Erythroblast (primary cell): ENCODE measurements around the gene TSC2.
"Not testable (repeated sequence)": the region's sequence is repeated elsewhere in the genome, so short reads cannot be mapped to it uniquely, and the experiment has no call there.

Source experiments
- GATA1 ChIP-seq: IDR thresholded peaks from 2 replicates; pipeline ENCODE4 v1.6.1; 2011; ENCODE audit warnings: low read depth, mild to moderate bottlenecking, control low read depth, low read length, moderate library complexity
- POLR2A ChIP-seq: IDR thresholded peaks from 2 replicates; pipeline ENCODE4 v1.6.1; 2011; ENCODE audit warnings: mild to moderate bottlenecking, low read length

- TF ChIP-seq POLR2A, GATA1: not testable (repeated sequence)
These were observed 76.5 kb downstream of the TSC2 start for GRCh38 chr16:2124377-2124693.
